ENCODE data around the gene SPSB1. TPM values are rescaled to one million over a fixed set of nuclear protein-coding genes. Genes with fewer than 3 reads are reported as not detected.

Gene SPSB1
- total RNA-seq, 4 donors from 2014 or later: 18.9 to 64.9 (median 41.8) TPM

- DNase-seq (ENCODE audit: low spot score in 2 of 2): no peak
- Histone ChIP-seq H3K27me3 (no peaks in the 10 kb centered on the region), H3K4me3 (no peak overlapping the region), H3K4me1 (peaks cover 0 to 28% (median 8%) of the 10 kb centered on the region in 4 donors), H3K27ac (no peak overlapping the region), H3K36me3 (peaks cover 0 to 21% (median 0%) of the 10 kb centered on the region in 3 donors), H3K9me3 (no peaks in the 10 kb centered on the region)
- TF ChIP-seq EP300 (IDR thresholded peaks at IDR 0.05) (no peak), CTCF (IDR thresholded peaks at IDR 0.05) (no peak), POLR2A (IDR thresholded peaks at IDR 0.05) (no peak)
- 80 to 82% methylated on average over 8 of the region's 8 CpGs for WGBS, 2 donors
These were observed 75.7 kb downstream of the SPSB1 start for GRCh38 chr1:9368356-9368755.

DNA sequence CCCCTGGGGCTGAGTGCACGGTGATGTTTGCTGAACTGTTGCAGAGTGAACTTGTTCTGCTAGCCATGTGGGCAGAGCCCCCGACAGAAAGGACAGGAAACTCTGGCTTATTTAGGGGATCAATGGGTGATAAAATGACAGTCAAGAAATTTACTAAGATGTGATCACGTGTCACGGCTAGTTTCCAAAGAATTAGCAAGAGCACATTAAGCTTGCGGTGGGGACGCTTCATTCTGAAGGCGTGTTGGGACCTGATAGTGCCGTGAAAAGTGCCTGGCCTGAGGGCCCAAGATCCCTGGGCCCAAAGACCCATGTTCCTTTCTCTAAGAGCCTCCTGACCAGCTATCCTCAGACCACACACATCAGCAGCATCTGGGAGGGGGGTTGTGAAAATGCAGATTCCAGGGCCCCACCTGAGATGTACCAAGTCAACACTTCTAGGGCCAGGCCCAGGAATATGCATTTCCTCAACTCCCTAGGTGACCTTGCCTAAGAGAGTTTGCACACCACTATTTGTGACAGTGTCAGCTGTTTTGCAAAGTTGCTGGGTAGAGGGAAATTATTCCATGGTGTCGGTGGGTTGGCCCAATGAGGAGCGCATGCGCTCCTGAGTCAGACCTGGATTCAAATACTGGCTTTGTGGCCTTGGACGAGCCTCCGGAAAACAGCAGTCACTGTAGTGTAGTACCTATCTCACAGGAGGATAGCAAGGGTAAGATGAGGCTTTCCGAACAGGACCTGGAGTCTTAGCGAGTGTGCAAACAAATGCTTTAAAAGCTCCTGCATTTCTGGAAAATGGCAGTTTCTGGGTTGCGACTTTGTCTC is 77.5 kb downstream of the SPSB1 start:
- H3K27me3 ChIP-seq: no peaks in the 10 kb centered on the region
- peaks cover 0 to 21% (median 0%) of the 10 kb centered on the region in 3 donors for H3K36me3 ChIP-seq
- H3K27ac ChIP-seq: peak overlapping the region in 1 of 4 donors; percentile 16
- peaks cover 0 to 26% (median 8%) of the 10 kb centered on the region in 4 donors for H3K4me1 ChIP-seq
- TF ChIP-seq POLR2A (IDR thresholded peaks at IDR 0.05) (no peak), EP300 (IDR thresholded peaks at IDR 0.05) (no peak), CTCF (IDR thresholded peaks at IDR 0.05) (no peak)
- DNase-seq (ENCODE audit: low spot score in 2 of 2): no peak
- no peaks in the 10 kb centered on the region for H3K9me3 ChIP-seq
- H3K4me3 ChIP-seq: no peak overlapping the region
- 89 to 91% methylated on average over 16 of the region's 16 CpGs for WGBS, 2 donors

- peak; percentile 35 to 48 for DNase-seq (ENCODE audit: low spot score in 2 of 2)
- H3K27ac ChIP-seq: peak overlapping the region in 3 of 4 donors; percentile 11 to 79 (median 73)
- peaks cover 0 to 39% (median 18%) of the 10 kb centered on the region in 4 donors for H3K4me1 ChIP-seq
- 25 to 30% methylated on average over 15 of the region's 15 CpGs for WGBS, 2 donors
- H3K27me3 ChIP-seq: no peaks in the 10 kb centered on the region
- TF ChIP-seq EP300 (IDR thresholded peaks at IDR 0.05) (peak in 1 of 2 donors; percentile 48), CTCF (IDR thresholded peaks at IDR 0.05) (no peak), POLR2A (IDR thresholded peaks at IDR 0.05) (no peak)
- H3K4me3 ChIP-seq: no peak overlapping the region
- H3K9me3 ChIP-seq: no peaks in the 10 kb centered on the region
- H3K36me3 ChIP-seq: peaks cover 0 to 21% (median 0%) of the 10 kb centered on the region in 3 donors
These were observed 78.8 kb downstream of the SPSB1 start for GRCh38 chr1:9371391-9371935.

- TF ChIP-seq CTCF (IDR thresholded peaks at IDR 0.05) (no peak), POLR2A (IDR thresholded peaks at IDR 0.05) (no peak), EP300 (IDR thresholded peaks at IDR 0.05) (no peak)
- Histone ChIP-seq H3K9me3 (no peaks in the 10 kb centered on the region), H3K4me3 (no peak overlapping the region), H3K4me1 (peaks cover 0 to 44% (median 21%) of the 10 kb centered on the region in 4 donors), H3K27ac (peak overlapping the region in 3 of 4 donors; percentile 11 to 79 (median 73)), H3K36me3 (peaks cover 0 to 19% (median 0%) of the 10 kb centered on the region in 3 donors), H3K27me3 (no peaks in the 10 kb centered on the region)
- DNase-seq (ENCODE audit: low spot score in 2 of 2): no peak
- 38 to 67% methylated on average over 5 of the region's 5 CpGs for WGBS, 2 donors
These were observed 79.3 kb downstream of the SPSB1 start for GRCh38 chr1:9371951-9372350.

GRCh38 chr1:9373619-9374018 is 80.9 kb downstream of the SPSB1 start:
- peak overlapping the region in 1 of 4 donors; percentile 3 for H3K27ac ChIP-seq
- WGBS, 2 donors: 73 to 83% methylated on average over 4 of the region's 4 CpGs

More at GRCh38 chr1:9373619-9374018, 80.9 kb downstream of the SPSB1 start:
- TF ChIP-seq POLR2A (IDR thresholded peaks at IDR 0.05) (no peak), CTCF (IDR thresholded peaks at IDR 0.05) (no peak), EP300 (IDR thresholded peaks at IDR 0.05) (no peak)
- Histone ChIP-seq H3K27me3 (no peaks in the 10 kb centered on the region), H3K4me3 (no peak overlapping the region), H3K9me3 (no peaks in the 10 kb centered on the region), H3K36me3 (peaks cover 0 to 3% (median 0%) of the 10 kb centered on the region in 3 donors), H3K4me1 (peaks cover 0 to 58% (median 26%) of the 10 kb centered on the region in 4 donors)
- no peak for DNase-seq (ENCODE audit: low spot score in 2 of 2)
